ENCODE measurements around the gene MPRIP.
"Not testable (repeated sequence)": the region's sequence is repeated elsewhere in the genome, so short reads cannot be mapped to it uniquely, and the experiment has no call there.

MPRIP gene

DNA sequence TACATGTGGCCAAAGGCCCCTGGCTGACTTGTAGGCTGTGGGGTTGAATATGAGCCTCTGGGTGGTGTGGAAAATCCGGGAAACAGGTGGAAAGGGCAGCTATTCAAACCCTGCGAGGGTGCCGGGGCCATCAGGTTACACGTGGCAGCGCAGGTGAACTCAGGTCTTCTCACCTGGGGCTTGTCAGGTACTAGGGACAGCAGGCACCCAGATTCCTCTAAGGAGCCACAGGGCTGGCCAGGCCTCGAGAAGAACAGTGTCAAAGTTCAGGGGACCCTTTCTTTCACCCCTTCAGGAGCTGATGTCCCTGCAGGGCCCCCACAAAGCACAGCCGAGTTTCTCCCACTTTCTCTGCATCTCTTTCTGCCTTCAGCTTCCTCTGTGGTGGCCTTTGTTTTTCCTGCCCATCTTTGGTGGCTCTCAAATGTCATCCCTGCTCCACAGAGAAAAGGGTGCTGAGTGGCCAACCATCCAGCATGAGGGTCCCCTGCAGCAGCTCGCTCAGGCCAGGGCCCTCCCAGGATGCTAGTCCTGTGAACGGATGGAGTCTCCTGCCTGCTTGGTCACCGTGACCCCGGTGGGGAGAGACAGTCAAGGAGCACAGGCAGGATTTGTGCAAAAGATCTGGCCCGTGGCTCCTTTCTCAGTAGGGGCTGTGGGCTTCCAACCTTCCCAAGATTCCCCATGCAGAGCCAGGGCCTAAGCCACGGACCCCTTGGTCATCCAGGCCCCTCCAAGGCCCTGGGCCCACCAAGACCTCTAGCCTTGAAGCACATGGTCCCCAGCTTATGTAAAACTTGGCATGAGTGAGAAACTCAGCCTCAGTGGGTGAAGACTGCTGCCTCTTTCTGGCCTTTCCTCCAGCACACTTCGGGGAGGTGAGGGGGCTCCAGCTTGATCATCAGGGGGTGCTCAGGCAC lies 28.2 kb upstream of the MPRIP start:
- DNase-seq (ENCODE audit: low spot score): not testable (repeated sequence)

DNA sequence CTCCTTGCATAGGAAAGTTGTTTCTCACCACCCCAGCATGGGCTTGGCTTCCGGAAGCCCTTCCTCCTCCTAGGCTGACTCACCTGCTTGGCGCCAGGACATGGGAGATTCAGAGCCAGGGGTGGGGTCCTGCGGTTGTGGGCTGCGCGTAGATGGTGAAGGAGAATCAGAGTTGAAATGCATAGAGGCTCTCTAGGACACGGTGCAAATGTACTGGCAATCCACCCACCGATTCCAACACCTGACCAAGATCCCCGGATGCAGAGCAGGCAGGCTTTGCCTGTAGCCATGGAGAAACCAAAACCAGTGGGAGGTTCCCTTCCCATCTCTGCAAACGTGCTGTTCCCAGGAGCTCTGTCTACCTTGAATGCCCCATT lies 27.5 kb upstream of the MPRIP start:
- not testable (repeated sequence) for DNase-seq (ENCODE audit: low spot score)

DNA sequence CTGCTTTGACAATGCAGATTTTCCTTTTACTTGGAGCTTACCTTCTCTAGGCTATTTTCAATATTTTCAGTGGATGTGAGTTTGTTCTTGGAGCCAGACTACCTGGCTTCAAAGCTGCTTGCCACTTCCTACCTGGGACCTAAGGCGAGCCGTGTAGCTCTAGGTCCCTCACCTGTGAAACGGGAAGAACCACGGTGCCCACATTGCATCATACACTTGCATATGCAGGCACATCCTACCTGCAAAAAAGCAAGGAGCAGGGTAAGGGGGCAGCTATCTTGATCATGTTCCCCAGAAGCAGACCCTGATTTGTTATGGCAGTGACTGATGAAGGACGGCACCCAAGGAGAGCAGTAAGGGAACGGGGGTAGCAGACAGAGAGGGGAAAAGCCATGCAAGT lies 27.0 kb upstream of the MPRIP start:
- DNase-seq (ENCODE audit: low spot score): no peak

DNA sequence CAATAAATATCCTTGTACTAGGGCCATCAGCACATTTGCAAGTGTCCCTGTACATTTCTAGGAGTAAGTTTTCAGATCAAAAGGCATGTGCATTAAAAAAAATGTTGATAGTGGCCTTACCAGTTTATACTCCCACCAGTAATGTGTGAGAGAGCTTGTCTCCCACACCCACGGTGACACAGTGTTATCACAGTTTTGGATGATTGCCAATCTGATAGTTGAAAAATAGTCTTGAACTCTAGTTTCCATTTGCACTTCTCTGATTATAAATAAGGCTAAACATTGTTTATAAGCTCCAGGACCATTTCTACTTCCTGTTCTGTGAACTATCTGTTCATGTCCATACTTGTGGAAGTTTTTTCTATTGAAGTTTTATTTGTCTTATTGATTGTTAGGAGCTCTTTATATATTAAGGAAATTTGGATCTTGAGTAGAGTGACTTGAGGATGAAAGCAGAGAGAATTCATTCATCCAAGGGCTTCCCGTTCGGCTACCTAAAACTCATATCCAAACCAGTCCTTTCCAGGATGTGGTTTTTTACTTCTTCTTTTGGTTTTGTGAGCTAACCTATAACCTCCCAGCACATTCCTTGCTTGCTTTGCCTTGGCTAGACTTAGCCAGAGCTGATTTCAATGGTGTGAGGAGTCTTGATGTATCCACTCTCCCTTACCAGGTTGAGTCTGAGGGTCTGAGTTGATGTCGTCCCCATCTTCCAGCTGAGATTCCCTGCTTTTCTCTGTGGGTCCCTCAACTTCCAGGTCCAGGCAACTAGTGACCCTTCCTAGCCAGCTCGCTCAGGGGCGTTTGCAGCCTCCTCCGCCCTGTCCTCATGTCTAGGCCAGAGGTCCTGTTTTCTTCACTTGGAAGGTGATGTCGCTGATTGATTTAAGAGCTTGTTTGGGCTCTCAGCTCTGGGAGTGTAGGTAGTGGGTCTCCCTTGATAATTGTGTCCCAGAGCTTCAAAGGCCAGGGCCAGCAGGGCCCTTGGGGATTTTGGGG lies 25.8 kb upstream of the MPRIP start:
- peak; percentile 59 for DNase-seq (ENCODE audit: low spot score)

DNA sequence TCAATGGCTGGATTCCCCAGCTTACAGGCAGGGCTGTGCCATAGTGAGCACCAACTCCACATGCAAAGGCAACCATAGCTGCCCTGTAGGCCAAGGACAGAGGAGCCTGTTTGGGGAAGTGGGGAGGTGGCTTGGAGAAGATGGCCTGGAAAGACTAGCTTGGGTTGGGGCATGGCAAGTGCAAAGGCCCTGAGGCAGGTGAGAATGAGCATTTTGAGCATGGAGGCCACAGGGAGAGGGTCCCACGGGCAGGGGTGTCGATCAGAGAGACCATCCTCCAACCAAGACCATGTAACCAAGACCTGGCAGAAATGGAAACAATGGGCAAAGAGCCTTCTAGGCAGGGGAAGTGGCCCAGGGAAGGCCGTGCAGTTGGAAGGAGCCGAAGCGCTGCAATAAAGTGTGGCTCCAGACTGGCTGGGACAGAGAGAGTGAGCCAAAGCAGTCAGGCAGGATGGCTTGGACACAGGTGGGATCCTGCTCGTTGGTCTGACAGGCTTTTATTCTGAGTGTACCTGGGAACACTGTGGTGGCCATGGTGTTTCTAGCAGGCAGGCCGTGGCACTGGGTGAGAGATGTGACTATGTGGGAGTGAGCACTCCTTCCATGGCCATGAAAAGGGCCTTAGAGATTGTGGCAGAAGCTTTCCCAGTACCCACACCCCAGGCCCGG lies 24.8 kb upstream of the MPRIP start:
- no peak for DNase-seq (ENCODE audit: low spot score)

DNA sequence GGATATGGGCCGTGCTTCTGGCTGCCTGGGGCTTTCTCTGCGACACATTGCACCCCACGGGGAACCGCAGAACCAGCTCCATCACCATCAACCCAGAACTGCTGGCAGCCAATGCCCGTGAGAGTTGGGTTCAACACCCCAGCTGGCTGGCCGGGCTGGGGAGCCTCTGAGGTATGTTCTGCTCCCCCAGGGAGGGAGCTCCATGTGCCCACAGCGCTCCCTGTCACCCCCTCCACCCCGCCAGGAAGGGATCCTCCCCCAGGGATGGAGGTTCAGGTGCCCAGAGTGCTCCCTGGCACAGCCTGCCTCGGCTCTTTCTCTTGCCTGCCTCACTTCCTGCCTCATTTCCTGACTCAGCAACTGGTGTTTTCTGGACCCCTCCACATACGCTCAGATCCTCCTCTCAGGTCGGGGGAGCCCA lies 24.2 kb upstream of the MPRIP start:
- peak; percentile 1 for DNase-seq (ENCODE audit: low spot score)

DNA sequence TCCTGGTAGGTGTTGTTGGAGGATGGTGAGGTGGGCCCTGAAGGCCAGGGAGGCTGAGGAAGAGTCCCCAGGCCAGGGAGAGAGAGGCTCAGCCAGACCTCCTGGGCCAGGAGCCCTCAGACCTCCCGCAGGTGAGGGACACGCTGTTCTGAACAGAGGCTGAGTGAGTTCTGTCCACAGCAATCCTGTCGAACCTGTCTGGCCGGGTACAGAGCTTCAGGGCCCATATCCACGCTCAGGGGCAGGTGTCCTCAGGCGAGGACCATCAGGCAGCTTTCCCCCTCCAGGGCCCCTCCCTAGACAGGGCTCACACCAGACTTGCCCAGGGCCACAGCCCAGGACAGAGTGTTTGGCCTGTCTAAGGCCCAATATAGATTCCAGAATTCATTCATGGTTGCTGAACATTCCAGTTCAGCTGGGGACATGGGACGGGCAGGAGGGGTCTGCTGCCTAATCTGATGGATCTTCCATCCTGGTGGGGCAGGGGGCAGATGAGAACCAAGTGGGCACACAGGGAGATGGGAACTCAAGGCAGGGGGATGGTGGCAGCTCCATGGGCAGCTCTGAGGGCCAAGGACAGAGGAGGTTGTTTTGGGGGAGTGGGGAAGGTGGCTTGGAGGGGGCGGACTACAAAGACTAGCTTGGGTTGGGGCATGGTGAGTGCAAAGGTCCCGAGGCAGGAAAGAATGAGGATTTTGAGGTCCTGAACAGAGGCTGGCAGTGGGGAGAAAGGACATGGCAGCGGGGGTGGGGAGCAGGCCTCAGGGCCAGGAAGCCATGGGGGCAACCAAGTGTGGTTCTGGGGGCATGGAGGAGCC lies 23.4 kb upstream of the MPRIP start:
- DNase-seq (ENCODE audit: low spot score): no peak

DNA sequence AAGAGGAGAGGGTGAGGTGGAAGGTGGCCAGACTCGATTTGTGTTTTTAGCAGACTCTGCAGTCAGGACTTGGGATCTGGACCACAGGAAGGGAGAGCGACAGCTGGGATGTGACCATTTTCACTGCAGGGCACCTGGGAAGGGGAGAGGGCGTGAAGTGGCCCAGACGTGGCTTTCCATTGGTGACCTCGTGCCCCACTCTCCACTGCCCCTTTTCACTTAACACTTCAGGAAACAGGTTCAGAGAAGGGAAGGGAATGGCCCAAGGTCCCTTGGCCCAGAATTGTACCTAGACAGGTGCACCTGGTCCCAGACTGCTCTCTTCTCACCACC lies 22.9 kb upstream of the MPRIP start:
- DNase-seq (ENCODE audit: low spot score): no peak

DNA sequence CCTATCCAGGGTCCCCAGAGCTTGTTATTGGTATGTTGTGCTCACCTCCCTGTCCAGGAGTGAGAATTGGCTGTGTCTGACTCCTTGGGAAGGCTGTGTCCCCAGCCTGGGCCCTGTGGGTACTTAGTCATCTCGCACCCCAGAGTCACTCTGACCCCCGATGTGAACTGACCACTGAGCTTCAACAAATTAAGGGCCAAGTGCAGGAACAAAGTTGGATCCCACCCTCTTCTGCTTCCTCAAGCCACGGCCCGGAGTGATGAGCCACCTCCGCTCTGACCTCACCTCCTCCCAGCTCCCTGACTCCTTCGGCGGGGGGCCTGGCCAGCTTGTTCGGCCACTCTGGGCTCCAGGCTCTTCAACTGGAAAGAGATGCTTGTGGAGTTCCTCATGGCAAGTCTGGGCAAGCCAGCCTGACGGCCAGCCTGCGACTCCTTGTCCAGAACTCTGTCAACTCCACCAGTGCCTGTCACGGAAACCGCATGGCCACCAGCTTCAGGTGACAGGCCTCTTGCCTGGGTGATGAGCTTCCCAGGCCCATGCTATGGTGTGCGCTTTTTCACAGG lies 22.3 kb upstream of the MPRIP start:
- no peak for DNase-seq (ENCODE audit: low spot score)

DNA sequence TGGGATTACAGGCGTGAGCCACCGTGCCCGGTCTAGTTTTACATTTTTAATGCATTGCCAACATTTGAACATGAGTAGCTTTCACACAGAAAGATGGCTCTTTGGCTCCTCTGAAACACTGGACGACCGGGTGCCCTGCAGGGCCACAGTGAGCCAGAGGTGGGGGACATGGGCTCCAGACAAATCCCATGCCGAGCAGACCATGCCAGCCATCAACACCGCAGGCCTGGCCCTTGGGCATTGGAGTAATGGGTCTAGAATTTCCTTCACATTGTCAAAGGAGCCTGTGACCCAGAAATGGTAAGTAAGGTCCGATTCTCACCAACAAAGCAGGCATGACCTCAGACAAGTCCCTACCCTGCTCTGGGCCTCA lies 21.4 kb upstream of the MPRIP start:
- no peak for DNase-seq (ENCODE audit: low spot score)

DNA sequence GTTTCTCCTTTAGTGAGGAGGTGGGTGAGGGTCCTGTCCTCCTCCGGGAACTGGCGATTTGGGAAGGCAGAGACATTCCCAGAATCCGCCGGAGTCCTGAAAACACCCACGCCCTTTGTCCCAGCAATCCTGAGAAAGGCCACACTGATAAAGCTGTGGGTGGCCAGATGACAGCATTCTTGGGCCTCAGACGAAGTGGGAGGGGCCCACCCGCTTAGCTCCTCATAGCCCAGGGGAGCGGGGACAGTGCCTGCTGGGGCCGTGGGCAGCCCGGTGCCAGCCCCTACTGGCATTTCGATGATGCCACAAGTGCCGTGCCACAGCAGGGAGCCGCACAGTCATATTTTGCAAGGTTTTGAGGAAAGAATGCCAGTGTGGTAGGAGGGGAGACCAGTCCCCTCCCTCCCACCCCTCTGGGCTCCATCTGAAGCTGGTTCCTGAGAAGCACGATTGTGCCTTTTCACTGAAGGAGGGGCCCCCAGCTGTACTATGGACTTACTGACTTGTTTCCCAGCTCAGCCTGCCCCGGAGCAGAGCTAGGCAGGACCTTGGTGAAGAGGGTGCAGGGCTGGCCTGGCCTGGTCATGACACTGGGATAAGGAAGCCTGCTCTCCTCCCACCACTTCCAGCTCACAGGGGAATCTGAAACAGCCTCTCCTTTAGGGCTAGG lies 20.9 kb upstream of the MPRIP start:
- DNase-seq (ENCODE audit: low spot score): no peak

DNA sequence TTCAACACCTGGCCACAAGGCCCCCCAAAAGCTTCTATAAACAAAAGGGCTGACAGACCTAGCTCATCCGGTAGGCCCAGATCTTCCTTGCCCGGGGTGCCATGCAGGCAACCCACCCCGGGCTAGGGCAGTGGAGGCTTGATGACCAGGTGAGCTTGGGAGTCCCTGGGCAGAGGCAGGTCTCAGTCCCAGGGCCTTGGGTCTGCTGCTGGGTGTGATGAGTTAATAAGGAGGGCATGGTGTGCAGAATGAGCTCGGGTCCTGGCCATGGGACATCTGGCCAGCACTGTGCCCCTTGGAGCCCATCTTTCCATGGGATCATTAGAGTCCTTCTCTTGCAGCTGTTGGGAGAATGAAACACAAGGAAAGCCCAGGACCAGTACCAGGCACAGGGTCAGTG lies 20.2 kb upstream of the MPRIP start:
- DNase-seq (ENCODE audit: low spot score): no peak

DNA sequence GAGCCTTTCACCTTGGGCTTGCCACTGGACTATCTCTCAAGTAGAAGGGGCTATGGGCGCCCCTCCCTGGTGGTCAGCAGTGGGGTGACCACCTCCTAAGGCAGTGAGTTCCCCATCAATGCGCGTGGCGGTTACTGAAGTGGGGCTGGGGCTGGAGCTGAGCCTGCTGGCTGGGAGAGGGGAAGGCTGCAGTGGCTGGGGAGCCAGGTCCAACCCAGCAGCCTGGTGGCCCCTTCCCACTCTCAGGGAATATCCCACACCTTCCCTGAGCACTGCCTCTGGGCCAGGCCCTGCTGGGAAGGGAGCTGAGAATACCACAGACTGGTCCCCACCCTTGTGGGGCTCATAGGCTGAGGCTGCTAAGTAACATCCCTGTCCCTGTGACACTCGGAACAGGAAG lies 19.8 kb upstream of the MPRIP start:
- DNase-seq (ENCODE audit: low spot score): no peak

DNA sequence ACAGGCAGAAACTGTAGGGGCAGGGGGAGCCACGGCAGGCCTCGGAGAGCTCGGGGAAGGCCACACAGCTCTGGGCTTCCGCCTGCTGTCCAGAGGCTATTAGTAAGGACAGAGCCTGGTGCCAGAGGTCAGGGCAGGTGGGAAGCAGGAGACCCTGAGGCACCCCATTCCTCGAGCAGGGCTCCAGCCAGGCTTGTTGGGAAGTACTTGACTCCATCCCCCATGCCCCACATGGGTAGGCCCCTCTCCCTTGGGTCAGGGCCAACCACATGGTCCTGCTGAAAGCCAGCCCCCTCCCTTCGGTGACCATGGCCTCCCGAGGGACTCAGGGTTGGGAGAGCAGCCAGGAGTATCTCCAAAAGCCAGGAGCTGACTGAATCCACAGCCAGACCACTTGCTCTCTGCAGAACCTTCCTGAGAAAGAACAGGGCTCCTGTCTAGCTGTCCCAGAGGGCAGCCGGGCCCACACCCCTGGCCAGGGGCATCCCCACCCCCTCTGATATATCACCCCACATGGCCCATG lies 17.4 kb upstream of the MPRIP start:
- no peak for DNase-seq (ENCODE audit: low spot score)

DNA sequence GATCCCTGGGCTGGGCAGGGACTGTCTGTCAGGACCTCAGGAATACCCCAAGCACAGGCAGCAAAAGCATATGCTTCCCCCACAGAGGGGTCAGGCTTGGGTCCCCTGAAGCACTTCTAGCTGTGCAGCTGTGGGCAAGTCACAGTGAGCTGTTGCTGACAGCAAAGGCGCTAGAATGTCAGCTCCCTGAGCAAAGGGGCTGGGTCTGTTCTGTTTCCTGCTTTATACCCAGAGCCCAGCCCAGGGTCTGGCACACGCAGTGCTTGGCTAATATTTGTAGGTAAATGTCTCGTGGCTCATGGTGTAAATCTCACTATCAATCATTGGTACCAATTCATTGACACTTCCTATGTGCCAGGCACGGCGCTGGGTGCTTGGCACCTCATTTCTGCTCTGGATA lies 16.6 kb upstream of the MPRIP start:
- DNase-seq (ENCODE audit: low spot score): no peak

DNA sequence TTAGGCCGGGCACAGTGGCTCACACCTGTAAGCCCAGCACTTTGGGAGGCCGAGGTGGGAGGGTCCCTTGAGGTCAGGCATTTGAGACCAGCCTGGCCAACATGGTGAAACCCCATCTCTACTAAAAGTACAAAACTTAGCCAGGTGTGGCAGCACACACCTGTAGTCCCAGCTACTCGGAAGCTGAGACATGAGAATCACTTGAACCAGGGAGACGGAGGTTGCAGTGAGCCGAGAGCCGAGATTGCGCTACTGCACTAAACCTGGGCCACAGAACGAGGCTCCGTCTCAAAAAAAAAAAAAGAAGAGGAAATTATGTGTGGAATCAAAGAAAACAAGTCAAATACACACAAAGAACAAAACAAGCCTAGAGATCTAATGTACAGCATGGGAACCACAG lies 16.1 kb upstream of the MPRIP start:
- DNase-seq (ENCODE audit: low spot score): no peak

DNA sequence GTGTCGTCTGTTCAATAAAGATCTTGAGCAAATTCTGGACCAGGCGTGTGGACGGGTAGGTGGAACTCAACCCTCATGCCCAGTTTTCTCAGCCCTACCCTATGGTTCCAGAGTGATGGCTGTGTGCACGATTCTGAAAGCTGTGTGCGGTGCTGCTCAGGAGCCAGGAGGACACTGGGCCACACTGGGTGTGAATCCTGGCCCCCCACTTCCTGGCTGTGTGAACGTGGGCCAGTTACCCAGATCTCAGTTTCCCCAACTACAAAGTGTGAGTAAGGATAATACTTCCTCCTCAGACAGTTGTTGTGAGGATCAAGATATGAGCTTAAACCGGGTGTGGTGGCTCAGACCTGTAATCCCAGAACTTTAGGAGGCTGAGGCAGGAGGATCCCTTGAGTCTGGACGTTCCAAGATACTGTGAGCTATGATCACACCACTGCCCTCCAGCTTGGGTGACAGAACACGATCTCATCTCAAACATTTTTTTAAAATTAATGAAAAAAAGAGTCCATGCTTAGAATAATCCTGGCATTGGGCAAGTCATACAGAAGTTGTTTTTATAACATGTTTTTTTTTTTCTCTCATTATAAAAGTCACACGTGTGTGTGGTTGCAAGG lies 14.7 kb upstream of the MPRIP start:
- DNase-seq (ENCODE audit: low spot score): no peak

DNA sequence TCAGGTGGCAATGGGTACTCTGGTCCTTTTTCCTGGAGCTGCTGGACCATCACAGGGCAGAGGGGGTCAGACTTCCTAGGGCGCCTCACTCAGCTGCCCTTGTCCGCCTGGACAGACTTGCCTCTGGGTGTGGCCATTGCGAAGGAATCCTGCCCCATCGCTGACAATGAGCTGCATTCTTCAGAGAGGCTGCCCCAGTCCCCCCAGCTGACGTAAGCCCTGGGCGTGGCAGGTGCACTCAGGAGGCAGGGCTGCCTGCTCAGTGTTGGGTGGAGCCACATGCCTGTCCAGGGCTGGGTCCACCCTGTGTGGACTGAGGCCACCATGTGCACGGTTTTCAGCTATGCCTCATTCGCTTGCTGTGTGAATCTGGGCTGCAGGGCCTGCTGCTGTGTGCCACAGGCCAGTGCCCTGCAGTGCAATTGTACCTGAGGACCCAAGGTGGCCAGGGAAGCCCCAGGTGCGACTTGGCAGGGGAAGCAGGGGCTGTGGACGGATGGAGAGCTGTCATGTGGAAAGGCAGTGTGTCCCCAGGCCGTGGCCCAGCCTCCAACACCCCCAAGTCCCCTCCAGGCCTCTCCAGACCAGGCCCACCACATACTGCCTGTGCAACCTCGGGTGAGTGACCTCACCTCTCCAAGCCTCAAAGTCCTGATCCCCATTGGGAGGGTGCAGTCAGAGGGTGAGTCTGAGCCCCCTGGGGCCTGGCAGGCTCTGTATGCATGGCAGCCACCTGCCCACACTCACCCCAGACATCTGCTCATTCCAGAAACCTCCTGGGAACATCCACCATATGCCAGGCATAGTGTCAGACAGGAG lies 14.0 kb upstream of the MPRIP start:
- no peak for DNase-seq (ENCODE audit: low spot score)

DNA sequence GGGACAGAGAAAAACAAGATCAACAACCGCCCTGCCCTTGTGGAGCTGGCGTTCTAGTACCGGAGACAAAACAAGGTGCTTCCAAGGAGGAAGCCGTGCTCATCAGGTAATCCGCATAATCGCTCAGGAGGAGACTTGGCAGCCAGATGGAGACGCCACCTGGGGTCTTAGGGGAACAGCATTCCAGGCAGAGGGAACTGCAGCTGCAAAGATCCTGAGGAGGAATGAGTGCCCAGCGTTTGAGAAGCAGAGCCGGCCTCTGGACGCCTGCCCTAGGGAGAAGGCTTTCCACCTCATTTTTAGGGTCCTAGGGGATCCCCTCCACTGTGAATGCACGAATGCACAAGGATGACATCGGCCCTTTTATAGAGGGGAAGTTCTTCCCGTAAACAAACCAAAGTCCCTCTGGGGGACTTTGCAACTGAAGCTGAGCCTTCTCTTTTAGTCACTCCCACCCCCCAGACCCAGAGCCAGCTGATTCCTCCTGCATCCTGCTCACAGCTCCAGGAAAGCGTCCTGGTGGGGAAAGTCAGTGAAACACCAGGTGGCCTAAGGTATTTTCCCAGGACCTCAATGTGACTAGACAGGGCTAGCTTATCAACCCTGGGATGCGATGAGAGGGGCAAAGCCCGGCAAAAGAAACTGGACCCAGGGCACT lies 13.2 kb upstream of the MPRIP start:
- DNase-seq (ENCODE audit: low spot score): no peak
